HCT116 (cell line): ENCODE results near the gene FNBP1.

Source experiments
- EZH2 ChIP-seq: fragments of 200-600 bp; sonication (generic); IDR thresholded peaks from 2 replicates; pipeline ENCODE4 v1.6.1; 2017; ENCODE audit warnings: antibody characterized with exemption, mixed run types
- EZH2phosphoT487 ChIP-seq: fragments of 200-600 bp; IDR thresholded peaks from 2 replicates; pipeline ENCODE4 v1.6.1; 2018; ENCODE audit warnings: antibody characterized with exemption, borderline replicate concordance
- JUND ChIP-seq: IDR thresholded peaks from 2 replicates; pipeline ENCODE4 v1.6.1; 2012
- POLR2A ChIP-seq: IDR thresholded peaks from 2 replicates; pipeline ENCODE4 v1.7.0; 2011; ENCODE audit warnings: borderline replicate concordance; ENCODE audit not compliant: insufficient read depth, insufficient read length; ENCODE audit errors: extremely low read depth
- POLR2AphosphoS5 ChIP-seq: IDR thresholded peaks from 2 replicates; pipeline ENCODE4 v1.6.1; 2011; ENCODE audit warnings: mild to moderate bottlenecking, low read depth, low read length, moderate library complexity
- SIN3A ChIP-seq: IDR thresholded peaks from 2 replicates; pipeline ENCODE4 v1.6.1; 2012; ENCODE audit warnings: low read depth
- TCF7L2 ChIP-seq: IDR thresholded peaks from 2 replicates; pipeline ENCODE4 v1.7.0; 2011; ENCODE audit warnings: borderline replicate concordance, inconsistent platforms; ENCODE audit not compliant: insufficient read depth, insufficient read length; ENCODE audit errors: extremely low read depth
- ZFX ChIP-seq: fragments of 450-650 bp; IDR thresholded peaks from 2 replicates; pipeline ENCODE4 v1.6.1; 2017
- TF ChIP-seq, protein P1 (sequence below), 3 experiments: fragments of 200-600 bp in 1 of 3; sonication (generic) in 1 of 3; IDR thresholded peaks in 2 of 3; conservative IDR thresholded peaks in 1 of 3; 2 replicates each; pipeline ENCODE4 v1.5.1; 2012 to 2017; ENCODE audit warnings: low read depth in 2 of 3, low read length in 2 of 3, antibody characterized with exemption in 1 of 3, borderline replicate concordance in 1 of 3, control low read depth in 1 of 3, mild to moderate bottlenecking in 1 of 3, mixed read lengths in 1 of 3, mixed run types in 1 of 3, moderate library complexity in 1 of 3; ENCODE audit not compliant: insufficient read depth in 1 of 3
- TF ChIP-seq, protein P2 (sequence below): IDR thresholded peaks from 2 replicates; pipeline ENCODE4 v1.6.1; 2012; ENCODE audit warnings: low read depth
- TF ChIP-seq, protein P3 (sequence below): IDR thresholded peaks from 2 replicates; pipeline ENCODE4 v1.6.1; 2012

DNA sequence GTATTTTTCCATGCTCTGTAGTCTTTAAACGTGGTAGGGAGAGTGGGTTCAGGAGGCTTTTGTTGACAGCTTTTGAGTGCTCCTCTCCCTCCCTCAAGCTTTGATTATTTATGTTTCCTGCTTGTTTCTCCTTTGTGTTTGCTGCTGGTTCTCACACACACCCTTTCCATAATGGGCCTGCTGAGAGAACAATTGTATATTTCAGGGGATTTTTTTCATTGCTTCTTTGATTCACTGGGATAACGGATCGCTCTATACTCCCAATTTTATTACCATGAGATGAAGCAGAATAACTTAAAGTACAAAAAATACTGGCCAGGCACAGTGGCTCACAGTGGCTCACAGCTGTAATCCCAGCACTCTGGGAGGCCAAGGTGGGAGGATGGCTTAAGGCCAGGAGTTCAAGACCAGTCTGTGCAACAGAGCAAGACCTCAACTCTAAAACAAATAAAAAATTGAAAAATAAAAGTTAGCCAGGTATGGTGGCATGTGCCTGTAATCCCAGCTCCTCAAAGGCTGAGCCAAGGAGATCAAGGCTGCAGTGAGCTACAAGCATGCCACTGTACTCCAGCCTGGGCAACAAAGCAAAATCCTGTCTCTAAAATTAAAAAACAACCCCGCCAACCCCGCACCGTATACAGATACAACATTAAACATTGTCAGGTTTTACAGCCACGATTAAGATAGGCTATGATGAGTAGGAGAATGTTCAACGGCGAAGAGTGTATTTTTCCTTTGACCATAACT, 140.8 kb downstream of the FNBP1 start:
- TF ChIP-seq, protein P1, sequence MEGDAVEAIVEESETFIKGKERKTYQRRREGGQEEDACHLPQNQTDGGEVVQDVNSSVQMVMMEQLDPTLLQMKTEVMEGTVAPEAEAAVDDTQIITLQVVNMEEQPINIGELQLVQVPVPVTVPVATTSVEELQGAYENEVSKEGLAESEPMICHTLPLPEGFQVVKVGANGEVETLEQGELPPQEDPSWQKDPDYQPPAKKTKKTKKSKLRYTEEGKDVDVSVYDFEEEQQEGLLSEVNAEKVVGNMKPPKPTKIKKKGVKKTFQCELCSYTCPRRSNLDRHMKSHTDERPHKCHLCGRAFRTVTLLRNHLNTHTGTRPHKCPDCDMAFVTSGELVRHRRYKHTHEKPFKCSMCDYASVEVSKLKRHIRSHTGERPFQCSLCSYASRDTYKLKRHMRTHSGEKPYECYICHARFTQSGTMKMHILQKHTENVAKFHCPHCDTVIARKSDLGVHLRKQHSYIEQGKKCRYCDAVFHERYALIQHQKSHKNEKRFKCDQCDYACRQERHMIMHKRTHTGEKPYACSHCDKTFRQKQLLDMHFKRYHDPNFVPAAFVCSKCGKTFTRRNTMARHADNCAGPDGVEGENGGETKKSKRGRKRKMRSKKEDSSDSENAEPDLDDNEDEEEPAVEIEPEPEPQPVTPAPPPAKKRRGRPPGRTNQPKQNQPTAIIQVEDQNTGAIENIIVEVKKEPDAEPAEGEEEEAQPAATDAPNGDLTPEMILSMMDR (IDR thresholded peaks at IDR 0.05 in 2 of 3, conservative IDR thresholded peaks at IDR 0.05 in 1 of 3; ENCODE audit: borderline replicate concordance in 1 of 3, insufficient read depth in 1 of 3, low read depth in 2 of 3, low read length in 2 of 3) = no peak
- TF ChIP-seq POLR2AphosphoS5 (no peak), TCF7L2 (no peak), EZH2phosphoT487 (no peak), POLR2A (no peak), ZFX (no peak), SIN3A (no peak), EZH2 (no peak), JUND (no peak)
- TF ChIP-seq, protein P2, sequence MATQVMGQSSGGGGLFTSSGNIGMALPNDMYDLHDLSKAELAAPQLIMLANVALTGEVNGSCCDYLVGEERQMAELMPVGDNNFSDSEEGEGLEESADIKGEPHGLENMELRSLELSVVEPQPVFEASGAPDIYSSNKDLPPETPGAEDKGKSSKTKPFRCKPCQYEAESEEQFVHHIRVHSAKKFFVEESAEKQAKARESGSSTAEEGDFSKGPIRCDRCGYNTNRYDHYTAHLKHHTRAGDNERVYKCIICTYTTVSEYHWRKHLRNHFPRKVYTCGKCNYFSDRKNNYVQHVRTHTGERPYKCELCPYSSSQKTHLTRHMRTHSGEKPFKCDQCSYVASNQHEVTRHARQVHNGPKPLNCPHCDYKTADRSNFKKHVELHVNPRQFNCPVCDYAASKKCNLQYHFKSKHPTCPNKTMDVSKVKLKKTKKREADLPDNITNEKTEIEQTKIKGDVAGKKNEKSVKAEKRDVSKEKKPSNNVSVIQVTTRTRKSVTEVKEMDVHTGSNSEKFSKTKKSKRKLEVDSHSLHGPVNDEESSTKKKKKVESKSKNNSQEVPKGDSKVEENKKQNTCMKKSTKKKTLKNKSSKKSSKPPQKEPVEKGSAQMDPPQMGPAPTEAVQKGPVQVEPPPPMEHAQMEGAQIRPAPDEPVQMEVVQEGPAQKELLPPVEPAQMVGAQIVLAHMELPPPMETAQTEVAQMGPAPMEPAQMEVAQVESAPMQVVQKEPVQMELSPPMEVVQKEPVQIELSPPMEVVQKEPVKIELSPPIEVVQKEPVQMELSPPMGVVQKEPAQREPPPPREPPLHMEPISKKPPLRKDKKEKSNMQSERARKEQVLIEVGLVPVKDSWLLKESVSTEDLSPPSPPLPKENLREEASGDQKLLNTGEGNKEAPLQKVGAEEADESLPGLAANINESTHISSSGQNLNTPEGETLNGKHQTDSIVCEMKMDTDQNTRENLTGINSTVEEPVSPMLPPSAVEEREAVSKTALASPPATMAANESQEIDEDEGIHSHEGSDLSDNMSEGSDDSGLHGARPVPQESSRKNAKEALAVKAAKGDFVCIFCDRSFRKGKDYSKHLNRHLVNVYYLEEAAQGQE = no peak
- TF ChIP-seq, protein P3, sequence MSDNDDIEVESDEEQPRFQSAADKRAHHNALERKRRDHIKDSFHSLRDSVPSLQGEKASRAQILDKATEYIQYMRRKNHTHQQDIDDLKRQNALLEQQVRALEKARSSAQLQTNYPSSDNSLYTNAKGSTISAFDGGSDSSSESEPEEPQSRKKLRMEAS = no peak
